GM12874 (cell line): ENCODE data around the gene DCDC1.
A peak's percentile ranks its signal among the peaks of the same experiment; 100 is the strongest.

Experiments
- CTCF ChIP-seq: IDR thresholded peaks from 2 replicates; pipeline ENCODE4 v1.5.1; 2011; ENCODE audit warnings: low read depth, mild to moderate bottlenecking, control low read depth, low read length, moderate library complexity; ENCODE audit not compliant: insufficient read depth

DCDC1 gene

GRCh38 chr11:30919389-30920152 is 450.0 kb downstream of the DCDC1 start:
- TF ChIP-seq CTCF: no peak

GRCh38 chr11:30917859-30918478 is 451.6 kb downstream of the DCDC1 start:
- 0 out of 2 replicates have a peak, but pooled peaks have one; percentile 11 for TF ChIP-seq CTCF

GRCh38 chr11:30917266-30917665 is 452.3 kb downstream of the DCDC1 start:
- no peak for TF ChIP-seq CTCF

GRCh38 chr11:30916764-30917163 is 452.8 kb downstream of the DCDC1 start:
- TF ChIP-seq CTCF: no peak

GRCh38 chr11:30914143-30914762 is 455.3 kb downstream of the DCDC1 start:
- peak; percentile 56 for TF ChIP-seq CTCF

GRCh38 chr11:30911247-30911646 is 458.3 kb downstream of the DCDC1 start:
- no peak for TF ChIP-seq CTCF

GRCh38 chr11:30908857-30909256 is 460.7 kb downstream of the DCDC1 start:
- no peak for TF ChIP-seq CTCF
